Stimulated activated CD4-positive, alpha-beta T cell treated with anti-CD3 and anti-CD28 coated beads, Interleukin-4, amount 100 ng/mL, for 48 hours (primary cell): ENCODE measurements around the gene RBMS3.

Experiments
- DNase-seq, 2 donors: peaks; one replicate each; pipeline ENCODE4 v3.0.0-alpha.2; 2020; ENCODE audit warnings: low read depth in 2 of 2

Gene RBMS3

GRCh38 chr3:29481249-29481648 lies 200.4 kb downstream of the RBMS3 start:
- DNase-seq = no peak

GRCh38 chr3:29481969-29482767 lies 201.3 kb downstream of the RBMS3 start:
- DNase-seq = no peak

GRCh38 chr3:29484633-29485032 lies 203.8 kb downstream of the RBMS3 start:
- no peak for DNase-seq

- no peak for DNase-seq
Observed at GRCh38 chr3:29486096-29486495, 205.2 kb downstream of the RBMS3 start.

- no peak for DNase-seq
Observed at GRCh38 chr3:29486917-29487316, 206.0 kb downstream of the RBMS3 start.

- DNase-seq = no peak
Observed at GRCh38 chr3:29488922-29489321, 208.1 kb downstream of the RBMS3 start.

- DNase-seq = no peak
Observed at GRCh38 chr3:29493109-29493508, 212.2 kb downstream of the RBMS3 start.

- no peak for DNase-seq
Observed at GRCh38 chr3:29494305-29495036, 213.6 kb downstream of the RBMS3 start.

GRCh38 chr3:29497282-29497681 lies 216.4 kb downstream of the RBMS3 start:
- no peak for DNase-seq

GRCh38 chr3:29502771-29503170 lies 221.9 kb downstream of the RBMS3 start:
- no peak for DNase-seq

GRCh38 chr3:29503314-29503713 lies 222.4 kb downstream of the RBMS3 start:
- DNase-seq = no peak

GRCh38 chr3:29503958-29504357 lies 223.1 kb downstream of the RBMS3 start:
- no peak for DNase-seq

- no peak for DNase-seq
Observed at GRCh38 chr3:29506502-29506901, 225.6 kb downstream of the RBMS3 start.

- no peak for DNase-seq
Observed at GRCh38 chr3:29511701-29512100, 230.8 kb downstream of the RBMS3 start.

GRCh38 chr3:29512641-29513040 lies 231.8 kb downstream of the RBMS3 start:
- DNase-seq = no peak

GRCh38 chr3:29513236-29513635 lies 232.4 kb downstream of the RBMS3 start:
- no peak for DNase-seq

GRCh38 chr3:29514170-29514569 lies 233.3 kb downstream of the RBMS3 start:
- DNase-seq = no peak

- no peak for DNase-seq
Observed at GRCh38 chr3:29514912-29515311, 234.0 kb downstream of the RBMS3 start.

GRCh38 chr3:29515451-29515850 lies 234.6 kb downstream of the RBMS3 start:
- DNase-seq = no peak

GRCh38 chr3:29516164-29516563 lies 235.3 kb downstream of the RBMS3 start:
- DNase-seq = no peak

- DNase-seq = no peak
Observed at GRCh38 chr3:29520764-29521163, 239.9 kb downstream of the RBMS3 start.

GRCh38 chr3:29521293-29521692 lies 240.4 kb downstream of the RBMS3 start:
- DNase-seq = no peak

GRCh38 chr3:29521751-29522150 lies 240.9 kb downstream of the RBMS3 start:
- no peak for DNase-seq
